ENCODE results near the gene SIGLECL1.

Gene SIGLECL1

DNA sequence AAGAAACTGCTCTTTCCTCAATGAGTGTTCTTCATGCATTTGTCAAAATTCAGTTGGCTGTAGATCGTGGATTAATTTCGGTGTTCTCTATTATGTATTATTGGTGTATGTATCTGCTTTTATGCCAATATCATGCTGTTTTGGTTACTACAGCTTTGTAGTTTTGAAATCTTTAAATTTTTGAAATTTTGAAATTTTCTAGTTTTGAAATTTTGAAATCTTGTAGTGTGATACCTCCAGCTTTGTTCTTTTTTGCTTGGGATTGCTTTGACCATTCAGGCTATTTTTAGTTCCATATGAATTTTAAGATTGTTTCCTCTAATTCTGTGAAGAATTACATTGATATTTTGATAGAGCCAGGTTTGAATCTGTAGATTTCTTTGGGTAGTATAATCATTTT, 22.9 kb upstream of the SIGLECL1 start:
- no peak for TF ChIP-seq GATA1 (IDR thresholded peaks at IDR 0.05; ENCODE audit: low read depth, low read length)
- no peak for TF ChIP-seq POLR2A (IDR thresholded peaks at IDR 0.05; ENCODE audit: low read length)
- no peak for DNase-seq

DNA sequence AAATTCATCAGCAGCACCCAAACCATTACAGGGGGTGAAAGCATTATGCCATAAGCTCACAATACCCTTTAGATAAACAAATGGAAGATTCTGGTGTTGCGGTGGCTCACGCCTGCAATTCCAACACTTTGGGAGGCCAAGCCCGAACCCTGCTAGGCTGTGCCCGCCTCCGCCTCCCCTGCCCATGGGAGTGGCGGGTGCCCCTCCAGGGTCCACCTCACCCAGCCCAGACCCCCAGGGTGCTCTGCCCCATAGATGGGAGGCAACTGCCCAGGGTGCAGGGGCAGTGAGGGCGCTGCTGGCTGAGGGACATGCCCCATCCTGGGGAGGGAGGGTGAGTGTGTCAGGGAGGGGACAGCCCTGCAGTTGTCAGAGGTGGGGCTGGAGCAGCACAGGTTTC, 10.0 kb upstream of the SIGLECL1 start:
- no peak for TF ChIP-seq POLR2A (IDR thresholded peaks at IDR 0.05; ENCODE audit: low read length)
- TF ChIP-seq GATA1 (IDR thresholded peaks at IDR 0.05; ENCODE audit: low read depth, low read length) = no peak
- DNase-seq = no peak

DNA sequence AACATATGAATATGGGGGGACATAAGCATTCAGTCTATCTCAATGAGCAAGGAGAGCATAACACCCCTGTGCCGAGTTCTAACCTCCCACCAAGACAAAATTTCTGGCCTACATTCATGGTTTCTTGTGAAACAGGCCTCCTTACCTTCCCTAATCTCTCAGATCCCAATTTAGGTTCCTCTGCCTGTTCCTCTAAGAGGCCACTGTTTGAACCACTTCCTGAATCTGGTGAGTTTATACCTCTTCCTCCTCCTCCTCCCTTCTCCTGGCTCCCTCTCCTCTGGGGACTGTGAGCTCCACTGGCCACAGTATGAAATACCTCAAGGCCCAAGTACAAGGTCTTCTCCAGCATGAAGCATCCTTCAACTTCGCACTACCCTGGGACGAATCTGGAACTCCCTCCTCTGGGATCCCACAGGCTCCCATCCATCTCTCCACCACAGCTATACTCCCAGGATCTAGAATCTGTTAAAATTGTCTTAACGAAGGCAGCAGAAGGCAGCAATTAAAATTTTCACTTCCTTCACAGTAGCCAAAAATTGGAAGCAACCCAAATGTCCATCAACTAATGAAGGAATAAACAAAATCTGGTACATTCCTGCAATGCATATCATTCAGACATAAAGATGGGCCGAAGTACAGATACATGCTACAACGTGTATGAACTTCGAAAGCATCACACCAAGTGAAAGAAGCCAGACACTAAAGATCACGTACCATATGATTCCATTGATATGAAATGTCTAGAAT, 7.8 kb upstream of the SIGLECL1 start:
- TF ChIP-seq GATA1 (IDR thresholded peaks at IDR 0.05; ENCODE audit: low read depth, low read length) = no peak
- DNase-seq = no peak

DNA sequence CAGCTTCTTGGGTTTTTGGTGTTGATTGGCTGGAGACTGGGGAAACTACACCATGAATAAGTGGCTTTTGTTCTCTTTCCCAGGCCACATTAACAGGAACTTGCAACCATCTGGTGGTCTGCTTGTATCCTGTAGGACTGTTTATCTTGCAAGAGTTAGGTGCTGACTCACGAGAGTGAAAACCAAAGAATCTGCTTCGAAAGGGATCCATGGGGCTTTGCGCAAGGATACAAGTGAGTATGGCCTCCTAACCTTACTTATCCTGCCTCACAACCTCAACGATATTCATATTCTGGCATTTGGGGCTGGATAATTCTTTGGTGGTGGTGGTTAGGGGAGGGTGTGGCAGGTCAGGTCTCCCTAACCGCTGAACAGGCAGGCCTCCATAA, 4.7 kb upstream of the SIGLECL1 start:
- DNase-seq = no peak
- TF ChIP-seq GATA1 (IDR thresholded peaks at IDR 0.05; ENCODE audit: low read depth, low read length) (no peak), POLR2A (IDR thresholded peaks at IDR 0.05; ENCODE audit: low read length) (no peak)

DNA sequence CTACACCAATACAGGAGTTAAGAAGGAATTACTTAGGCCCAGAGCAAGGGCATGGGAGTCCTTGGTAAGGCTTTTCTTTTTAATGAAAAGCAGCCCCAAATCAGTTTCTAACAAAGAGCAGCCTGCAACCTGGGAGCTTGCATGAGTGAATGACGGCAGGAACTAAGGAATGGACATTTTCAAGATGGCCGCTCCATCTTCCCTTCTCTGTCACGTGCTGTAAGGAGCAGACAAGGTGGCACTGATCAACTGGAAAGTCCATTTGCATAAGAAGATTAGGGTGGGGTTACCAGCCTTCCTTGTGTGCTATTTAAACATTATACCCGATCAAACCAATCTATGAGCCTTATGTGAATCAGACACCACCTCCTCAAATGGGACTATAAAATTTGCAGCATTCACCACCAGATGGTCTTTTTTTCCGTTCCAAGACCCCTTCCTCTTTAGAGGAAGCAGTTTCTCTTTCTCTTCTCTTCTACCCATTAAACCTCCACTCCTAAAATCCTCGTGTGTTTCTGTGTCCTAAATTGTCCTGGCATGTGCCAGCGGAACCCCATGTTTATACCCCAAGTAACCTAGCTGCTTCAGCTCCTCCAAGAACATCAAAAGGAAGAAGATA, 2.8 kb upstream of the SIGLECL1 start:
- no peak for DNase-seq
- TF ChIP-seq GATA1 (IDR thresholded peaks at IDR 0.05; ENCODE audit: low read depth, low read length) (no peak), POLR2A (IDR thresholded peaks at IDR 0.05; ENCODE audit: low read length) (no peak)

DNA sequence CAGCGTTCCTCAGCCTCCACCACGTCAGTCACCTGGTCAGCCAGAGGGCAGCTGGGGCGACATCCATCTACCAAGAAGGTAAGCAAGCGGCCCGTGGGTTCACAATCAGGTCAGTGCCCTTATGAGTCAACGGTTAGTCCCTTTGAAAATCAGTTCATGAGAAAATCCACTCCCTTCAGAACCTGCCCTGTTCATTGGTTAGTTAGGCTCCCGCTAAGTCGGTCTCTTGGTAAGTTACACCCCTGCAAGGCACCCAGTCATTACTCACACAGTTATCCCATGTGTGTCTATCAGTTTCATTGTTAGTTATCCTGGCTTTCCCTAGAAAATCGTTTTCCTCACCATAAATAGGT, 564 bp downstream of the SIGLECL1 start:
- DNase-seq = no peak
- no peak for TF ChIP-seq POLR2A (IDR thresholded peaks at IDR 0.05; ENCODE audit: low read length)
- TF ChIP-seq GATA1 (IDR thresholded peaks at IDR 0.05; ENCODE audit: low read depth, low read length) = no peak

DNA sequence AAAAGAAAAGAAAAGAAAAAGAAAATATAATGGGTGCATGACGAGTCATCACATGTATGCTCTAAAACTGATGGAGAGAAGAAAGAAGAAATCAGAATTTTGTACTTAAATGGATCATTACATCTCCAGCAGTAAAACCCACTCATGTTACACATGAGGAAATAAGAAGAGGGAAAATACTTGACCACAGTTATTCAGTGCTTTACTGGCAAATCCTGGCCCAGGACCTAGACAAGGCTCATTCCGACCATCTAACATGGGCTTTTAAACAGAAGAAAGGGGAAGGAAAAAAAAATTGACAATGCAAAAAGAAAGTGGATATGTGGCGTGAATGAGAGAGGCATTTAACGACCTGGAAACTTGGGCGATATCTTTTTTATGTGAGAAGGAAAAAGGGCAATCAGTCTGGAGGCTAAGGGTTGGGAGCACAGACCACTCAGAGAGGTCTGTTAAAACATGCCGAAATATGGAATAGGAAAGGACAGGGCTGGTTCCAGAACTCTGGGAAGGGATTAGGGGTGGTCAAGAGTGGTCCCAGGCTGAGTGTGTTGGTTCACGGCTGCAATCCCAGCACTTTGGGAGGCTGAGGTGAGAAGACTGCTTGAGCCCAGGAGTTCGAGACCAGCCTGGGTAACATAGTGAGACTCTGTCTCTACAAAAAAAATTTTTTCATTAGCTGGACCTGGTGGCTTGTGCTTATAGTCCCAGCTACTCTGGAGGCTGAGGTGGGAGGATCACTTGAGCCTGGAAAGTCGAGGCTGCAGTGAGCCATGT, 1.6 kb downstream of the SIGLECL1 start:
- TF ChIP-seq POLR2A (IDR thresholded peaks at IDR 0.05; ENCODE audit: low read length) (no peak), GATA1 (IDR thresholded peaks at IDR 0.05; ENCODE audit: low read depth, low read length) (no peak)
- DNase-seq = no peak

DNA sequence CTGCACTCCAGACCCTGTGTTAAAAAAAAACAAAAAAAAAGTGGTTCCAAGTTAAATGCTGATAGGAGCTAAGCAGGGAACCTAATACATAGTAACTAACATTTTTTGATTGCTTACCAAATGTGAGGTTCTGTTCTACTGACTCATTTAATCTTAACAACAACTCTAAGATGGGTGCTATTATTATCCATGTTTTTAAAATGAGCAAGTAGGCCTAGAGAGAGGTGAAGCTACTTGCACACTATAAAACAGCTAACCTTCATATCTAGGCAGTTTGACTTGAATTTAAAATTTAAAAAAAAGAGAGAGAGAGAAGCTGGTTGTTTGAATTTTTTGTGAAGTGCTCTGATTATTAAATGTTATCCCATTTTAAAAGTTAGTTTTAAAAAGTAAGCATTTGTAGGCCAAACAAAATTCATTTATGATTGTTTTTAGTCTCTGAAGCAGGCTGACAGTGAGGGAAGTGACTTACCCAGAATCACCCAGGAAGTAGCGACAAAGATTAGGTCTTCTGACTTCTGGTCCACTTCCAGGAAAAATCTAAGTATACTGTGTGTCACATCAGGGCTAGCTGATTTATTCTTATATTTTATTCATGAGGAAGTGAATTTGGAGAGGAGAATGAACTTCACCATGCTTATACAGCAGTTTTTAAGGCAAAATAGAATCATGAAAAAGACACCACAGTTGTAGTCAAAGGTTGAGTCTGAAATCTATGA, 2.4 kb downstream of the SIGLECL1 start:
- TF ChIP-seq POLR2A (IDR thresholded peaks at IDR 0.05; ENCODE audit: low read length) (no peak), GATA1 (IDR thresholded peaks at IDR 0.05; ENCODE audit: low read depth, low read length) (no peak)
- no peak for DNase-seq

DNA sequence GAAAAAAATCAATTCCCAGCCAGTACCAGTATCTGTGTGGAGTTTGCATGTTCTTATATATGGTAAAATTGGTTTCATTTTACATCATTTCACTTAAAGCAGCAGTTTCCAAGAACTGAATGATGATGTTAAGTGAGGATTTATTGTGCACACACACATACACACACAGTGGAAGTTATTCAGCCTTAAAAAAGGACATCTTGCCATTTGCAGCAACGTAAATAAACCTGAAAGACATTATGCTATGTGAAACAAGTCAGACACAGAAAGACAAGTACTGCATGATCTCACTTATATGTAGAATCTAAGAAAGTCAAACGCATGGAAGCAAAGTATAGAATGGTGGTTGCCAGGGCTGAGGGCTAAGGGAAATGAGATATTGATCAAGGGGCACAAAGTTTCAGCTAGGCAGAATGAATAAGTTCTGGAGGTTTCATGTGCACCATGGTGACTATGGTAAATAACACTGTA, 5.3 kb downstream of the SIGLECL1 start:
- no peak for DNase-seq
- TF ChIP-seq GATA1 (IDR thresholded peaks at IDR 0.05; ENCODE audit: low read depth, low read length) = no peak

DNA sequence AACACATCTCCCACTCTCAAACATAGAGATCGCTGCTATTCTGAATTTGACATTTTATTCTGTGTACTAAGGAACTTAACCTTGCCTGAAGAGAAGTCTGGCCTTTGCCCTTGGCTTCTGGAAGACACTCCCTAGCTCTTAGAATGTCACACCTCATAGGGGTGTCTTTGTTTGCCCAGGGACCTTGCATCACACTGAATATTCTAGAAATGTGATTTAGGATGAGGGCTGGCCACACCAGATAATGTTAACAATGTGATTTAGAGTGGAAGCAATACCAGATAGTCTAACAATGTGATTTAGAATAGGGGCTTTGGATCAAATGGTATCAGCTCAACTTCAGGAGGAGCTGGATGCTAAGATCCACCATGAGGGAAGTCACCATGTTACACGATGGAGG, 6.6 kb downstream of the SIGLECL1 start:
- no peak for TF ChIP-seq GATA1 (IDR thresholded peaks at IDR 0.05; ENCODE audit: low read depth, low read length)
- no peak for TF ChIP-seq POLR2A (IDR thresholded peaks at IDR 0.05; ENCODE audit: low read length)
- no peak for DNase-seq

DNA sequence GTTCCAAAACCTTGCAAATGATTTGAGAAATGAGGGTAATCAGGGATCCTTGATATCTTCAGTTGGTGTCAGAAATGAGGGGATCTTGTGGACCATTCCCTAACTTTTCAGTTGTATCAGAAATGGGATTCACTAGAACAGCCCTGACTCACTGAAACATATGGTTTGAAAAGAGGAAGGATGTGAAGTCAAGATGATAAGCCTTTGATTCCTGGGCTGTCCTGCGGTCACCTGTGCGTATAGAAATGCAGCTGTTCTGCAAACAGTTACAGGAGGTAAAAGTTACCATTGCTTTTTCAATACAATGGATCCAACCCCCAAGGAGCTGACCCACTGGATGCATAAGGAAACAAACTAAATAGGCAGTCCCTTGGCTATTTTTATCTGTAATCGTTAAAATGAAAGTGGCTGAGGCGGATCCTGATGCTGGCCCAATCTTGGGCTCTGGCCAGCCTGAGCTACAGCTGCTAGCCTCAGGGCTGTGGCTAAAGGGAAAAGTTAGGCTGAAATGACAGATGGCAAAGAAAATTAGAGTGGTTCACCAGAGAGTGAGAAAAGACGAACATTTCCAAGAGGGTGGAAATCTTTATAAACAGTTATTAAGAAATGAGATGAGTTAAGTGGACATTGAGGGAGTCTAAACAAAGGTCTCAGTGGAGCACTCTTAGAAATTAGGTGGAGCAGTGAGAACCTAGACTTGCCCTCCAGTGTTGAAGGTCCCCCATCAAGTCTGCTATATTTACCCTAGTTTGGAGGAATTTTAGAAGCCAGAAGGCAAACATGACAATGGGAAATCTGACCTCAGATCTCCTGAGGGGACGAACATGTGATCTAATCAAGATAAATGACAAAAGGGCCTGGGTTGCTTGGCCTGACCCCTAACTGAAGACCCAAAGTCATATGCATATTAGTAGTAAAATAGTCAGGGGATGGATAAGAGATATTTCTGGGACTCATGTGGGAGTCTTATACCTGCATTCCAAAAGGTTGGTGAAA, 7.6 kb downstream of the SIGLECL1 start:
- TF ChIP-seq GATA1 (IDR thresholded peaks at IDR 0.05; ENCODE audit: low read depth, low read length) = no peak
- TF ChIP-seq POLR2A (IDR thresholded peaks at IDR 0.05; ENCODE audit: low read length) = no peak
- no peak for DNase-seq

DNA sequence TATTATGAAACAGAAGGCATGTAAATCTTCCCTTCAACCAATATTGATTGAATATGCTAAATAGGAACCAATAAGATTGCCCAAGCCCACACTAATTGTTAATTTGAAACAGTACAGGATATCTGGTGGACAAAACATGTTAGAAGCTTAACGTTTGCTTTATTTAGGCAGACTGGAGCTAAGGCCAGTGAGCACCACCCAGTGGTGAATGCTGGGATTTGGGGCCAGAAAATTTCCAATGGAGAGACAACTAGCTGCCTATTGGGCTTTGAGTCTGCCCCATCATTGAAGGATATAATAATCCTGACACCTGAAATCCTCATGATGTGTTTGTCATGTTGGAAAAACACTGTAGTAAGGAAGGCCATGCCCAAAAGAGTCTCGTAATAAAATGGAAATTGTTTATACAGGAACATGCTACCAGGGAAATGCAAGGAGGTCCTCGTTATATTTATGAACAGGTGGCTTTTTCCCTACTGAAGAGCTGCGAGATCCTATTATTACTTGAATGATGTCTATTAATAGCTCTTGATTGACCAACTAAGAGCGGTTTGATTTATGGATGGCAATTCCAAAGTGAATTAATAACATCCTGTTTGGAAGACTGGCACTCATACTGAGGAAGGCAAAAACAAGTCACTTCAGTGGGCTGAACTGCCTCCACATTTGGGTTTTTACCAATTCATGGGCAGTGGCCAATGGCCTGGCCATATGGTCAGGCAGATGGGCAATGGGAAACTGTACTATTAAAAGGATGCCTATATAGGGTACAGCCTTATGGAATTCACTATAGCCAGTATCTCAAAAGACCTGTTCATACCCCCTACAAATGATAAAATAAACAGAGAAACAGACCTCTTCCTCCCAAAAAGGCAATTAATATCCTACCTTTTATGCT, 8.7 kb downstream of the SIGLECL1 start:
- TF ChIP-seq GATA1 (IDR thresholded peaks at IDR 0.05; ENCODE audit: low read depth, low read length) (no peak), POLR2A (IDR thresholded peaks at IDR 0.05; ENCODE audit: low read length) (no peak)
- peak; percentile 22 to 54 for DNase-seq
